Kidney epithelial cell (primary cell): ENCODE measurements around the gene KCND1. TPM values are rescaled to one million over a fixed set of nuclear protein-coding genes. Genes with fewer than 3 reads are reported as not detected.

Experiments
- DNase-seq: peaks from one replicate; pipeline ENCODE4 v3.0.0-alpha.2; 2010; ENCODE audit warnings: low read depth
- H3K27me3 ChIP-seq: 2 replicates; pipeline ENCODE4 v1.6.0; 2011; ENCODE audit warnings: low read length; ENCODE audit not compliant: control insufficient read depth, insufficient read depth
- H3K36me3 ChIP-seq: 2 replicates; pipeline ENCODE4 v1.5.1; 2011; ENCODE audit warnings: low read length; ENCODE audit not compliant: control insufficient read depth, insufficient read depth
- H3K4me3 ChIP-seq: 2 replicates; pipeline ENCODE4 v1.5.1; 2011; ENCODE audit warnings: low read depth, mild to moderate bottlenecking, control low read depth, low read length
- total RNA-seq: library from RNA; depleted of rRNA; stranded (reverse); fragments of >200 nt; gene quantifications from 2 replicates; pipeline ENCODE4 v1.2.3, GENCODE V29; 2015
- TF ChIP-seq, protein P1 (sequence below): IDR thresholded peaks from 2 replicates; pipeline ENCODE4 v1.5.1; 2011; ENCODE audit warnings: mild to moderate bottlenecking, moderate library complexity, low read length, control low read depth, inconsistent platforms; ENCODE audit not compliant: insufficient read depth, poor library complexity, severe bottlenecking

KCND1 gene
- total RNA-seq, 1 donor from 2014 or later: 0.67 TPM

DNA sequence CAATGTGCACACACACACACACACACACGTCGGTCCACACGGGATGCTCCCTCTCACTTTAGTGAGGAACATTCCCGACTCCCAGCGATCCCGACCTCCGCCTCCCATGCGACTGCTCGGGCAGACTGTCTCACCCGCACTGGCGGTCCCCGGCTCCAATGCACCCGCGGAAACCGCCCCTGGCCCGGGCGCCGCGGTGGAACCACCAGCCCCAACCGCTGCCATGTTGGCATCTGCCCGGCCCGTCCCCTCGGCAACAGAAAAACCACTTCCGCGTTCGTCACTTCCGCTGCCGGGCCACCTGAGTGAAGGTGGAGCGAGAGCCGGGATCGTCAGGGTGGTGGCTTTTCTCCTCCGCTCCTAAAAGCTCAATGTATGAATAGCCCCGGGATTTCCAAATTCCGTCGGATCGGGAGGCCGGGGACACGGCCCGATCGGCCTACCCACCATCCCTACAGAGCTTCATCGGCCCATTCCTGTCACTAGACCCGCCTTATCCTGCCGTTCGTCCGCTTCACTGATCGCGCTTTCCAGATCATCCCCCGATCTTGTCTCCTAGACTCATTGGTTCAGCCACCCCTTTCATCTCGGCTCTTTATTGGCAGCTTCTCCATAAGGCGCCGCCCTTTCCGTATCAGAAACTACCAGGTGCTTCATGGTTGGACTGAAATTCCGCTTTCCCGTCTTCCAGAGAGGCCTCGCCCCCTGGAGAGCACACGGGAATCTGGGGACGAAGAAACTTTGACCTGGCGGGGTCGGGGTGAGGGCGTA, 60.0 kb downstream of the KCND1 start, which contains the start of gene SLC35A2:
Gene SLC35A2, minus strand, starts transcription at position 235 of the 771 bp plus-strand sequence. Its CDS starts 10 bp downstream, at position 225.
- H3K27me3 ChIP-seq: no peaks in the 10 kb centered on the region
- DNase-seq: peak; percentile 52
- peak within 1 kb of the TSS; percentile 85 for H3K4me3 ChIP-seq
- no peaks in the 10 kb centered on the region for H3K36me3 ChIP-seq
- TF ChIP-seq, protein P1, sequence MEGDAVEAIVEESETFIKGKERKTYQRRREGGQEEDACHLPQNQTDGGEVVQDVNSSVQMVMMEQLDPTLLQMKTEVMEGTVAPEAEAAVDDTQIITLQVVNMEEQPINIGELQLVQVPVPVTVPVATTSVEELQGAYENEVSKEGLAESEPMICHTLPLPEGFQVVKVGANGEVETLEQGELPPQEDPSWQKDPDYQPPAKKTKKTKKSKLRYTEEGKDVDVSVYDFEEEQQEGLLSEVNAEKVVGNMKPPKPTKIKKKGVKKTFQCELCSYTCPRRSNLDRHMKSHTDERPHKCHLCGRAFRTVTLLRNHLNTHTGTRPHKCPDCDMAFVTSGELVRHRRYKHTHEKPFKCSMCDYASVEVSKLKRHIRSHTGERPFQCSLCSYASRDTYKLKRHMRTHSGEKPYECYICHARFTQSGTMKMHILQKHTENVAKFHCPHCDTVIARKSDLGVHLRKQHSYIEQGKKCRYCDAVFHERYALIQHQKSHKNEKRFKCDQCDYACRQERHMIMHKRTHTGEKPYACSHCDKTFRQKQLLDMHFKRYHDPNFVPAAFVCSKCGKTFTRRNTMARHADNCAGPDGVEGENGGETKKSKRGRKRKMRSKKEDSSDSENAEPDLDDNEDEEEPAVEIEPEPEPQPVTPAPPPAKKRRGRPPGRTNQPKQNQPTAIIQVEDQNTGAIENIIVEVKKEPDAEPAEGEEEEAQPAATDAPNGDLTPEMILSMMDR: no peak

Other genes with a start within 250 kb of the KCND1 start
- not detected in 2 replicates for gene GLOD5, start 210.1 kb downstream of the KCND1 start, total RNA-seq
- gene GATA1, start 185.3 kb downstream of the KCND1 start, total RNA-seq: not detected in 2 replicates
- gene HDAC6, start 169.8 kb downstream of the KCND1 start, total RNA-seq: 52.5 and 62.6 TPM in 2 replicates
- not detected in 2 replicates for gene ERAS, start 145.3 kb downstream of the KCND1 start, total RNA-seq
- gene PCSK1N, start 136.2 kb downstream of the KCND1 start, total RNA-seq: 42.5 and 66.6 TPM in 2 replicates
- gene TIMM17B, start 74.1 kb downstream of the KCND1 start, total RNA-seq: 89.4 and 100 TPM in 2 replicates
- 73.2 and 92.5 TPM in 2 replicates for gene PQBP1, start 73.9 kb downstream of the KCND1 start, total RNA-seq
- 34.3 and 40.9 TPM in 2 replicates for gene SLC35A2, start 60.2 kb downstream of the KCND1 start, total RNA-seq
- gene PIM2, start 52.8 kb downstream of the KCND1 start, total RNA-seq: 6.8 and 7.9 TPM in 2 replicates
- gene OTUD5, start 14.2 kb downstream of the KCND1 start, total RNA-seq: 51.7 and 56.0 TPM in 2 replicates
- 25.8 and 31.1 TPM in 2 replicates for gene GRIPAP1, start 30.4 kb upstream of the KCND1 start, total RNA-seq
- gene TFE3, start 71.5 kb upstream of the KCND1 start, total RNA-seq: 55.6 and 63.3 TPM in 2 replicates
- 5.5 and 6.4 TPM in 2 replicates for gene CCDC120, start 87.2 kb upstream of the KCND1 start, total RNA-seq
- 16.8 and 18.1 TPM in 2 replicates for gene PRAF2, start 102.2 kb upstream of the KCND1 start, total RNA-seq
- gene WDR45, start 108.0 kb upstream of the KCND1 start, total RNA-seq: 115 and 117 TPM in 2 replicates
- gene GPKOW, start 151.9 kb upstream of the KCND1 start, total RNA-seq: 26.4 and 35.0 TPM in 2 replicates
- gene MAGIX, start 190.9 kb upstream of the KCND1 start, total RNA-seq: 2.9 and 5.1 TPM in 2 replicates
- gene PLP2, start 200.1 kb upstream of the KCND1 start, total RNA-seq: 82.6 and 118 TPM in 2 replicates
- gene PRICKLE3, start 214.5 kb upstream of the KCND1 start, total RNA-seq: 12.7 and 17.7 TPM in 2 replicates
- 0.27 and 1.0 TPM in 2 replicates for gene SYP, start 228.3 kb upstream of the KCND1 start, total RNA-seq